SK-N-SH treated with all-trans-retinoic acid at 6 μM for 48 hours (cell line): Measurements from ENCODE around the gene DPF3.

Source experiments
- ATAC-seq: fragments of 200-7000 bp; cut with Tn5 transposase; 3 replicates; pipeline ENCODE4 v1.9.1; 2020; ENCODE audit warnings: mild to moderate bottlenecking, moderate library complexity
- ARNTL ChIP-seq: fragments of 450-650 bp; formaldehyde crosslinking; IDR thresholded peaks from 2 replicates; pipeline ENCODE4 v1.5.0; 2020; ENCODE audit warnings: low read depth, mild to moderate bottlenecking, moderate library complexity, borderline replicate concordance
- CSDC2 ChIP-seq: fragments of 250-450 bp; sonication (Bioruptor Pico); IDR thresholded peaks from 2 replicates; pipeline ENCODE4 v1.5.0; 2020; ENCODE audit warnings: mild to moderate bottlenecking, moderate library complexity
- ESRRG ChIP-seq: fragments of 250-450 bp; sonication (Bioruptor Pico); IDR thresholded peaks from 2 replicates; pipeline ENCODE4 v1.6.1; 2021; ENCODE audit warnings: mild to moderate bottlenecking
- GLIS3 ChIP-seq: fragments of 250-450 bp; sonication (Bioruptor Pico); IDR thresholded peaks from 2 replicates; pipeline ENCODE4 v1.5.0; 2020; ENCODE audit warnings: mild to moderate bottlenecking, moderate library complexity
- PPARA ChIP-seq: fragments of 250-450 bp; sonication (Bioruptor Pico); IDR thresholded peaks from 2 replicates; pipeline ENCODE4 v1.5.0; 2020; ENCODE audit warnings: mild to moderate bottlenecking, borderline replicate concordance
- RARB ChIP-seq: fragments of 250-450 bp; sonication (Bioruptor Pico); IDR thresholded peaks from 2 replicates; pipeline ENCODE4 v1.8.0; 2021; ENCODE audit warnings: mild to moderate bottlenecking, moderate library complexity
- SNAI2 ChIP-seq: fragments of 250-450 bp; sonication (Bioruptor Pico); IDR thresholded peaks from 2 replicates; pipeline ENCODE4 v1.5.0; 2020; ENCODE audit warnings: mild to moderate bottlenecking, moderate library complexity
- TCF4 ChIP-seq: fragments of 250-450 bp; sonication (Bioruptor Pico); IDR thresholded peaks from 2 replicates; pipeline ENCODE4 v1.8.0; 2021; ENCODE audit warnings: mild to moderate bottlenecking, moderate library complexity, borderline replicate concordance
- TSHZ2 ChIP-seq: fragments of 250-450 bp; sonication (Bioruptor Pico); IDR thresholded peaks from 2 replicates; pipeline ENCODE4 v1.5.0; 2020; ENCODE audit warnings: mild to moderate bottlenecking, moderate library complexity
- ZFP3 ChIP-seq: fragments of 250-450 bp; sonication (Bioruptor Pico); IDR thresholded peaks from 2 replicates; pipeline ENCODE4 v1.5.0; 2020; ENCODE audit warnings: mild to moderate bottlenecking, moderate library complexity
- ZFP30 ChIP-seq: fragments of 450-650 bp; formaldehyde crosslinking; IDR thresholded peaks from 2 replicates; pipeline ENCODE4 v1.5.0; 2022; ENCODE audit warnings: mild to moderate bottlenecking, moderate library complexity
- ZNF565 ChIP-seq: fragments of 450-650 bp; formaldehyde crosslinking; conservative IDR thresholded peaks from 2 replicates; pipeline ENCODE4 v1.5.0; 2020; ENCODE audit warnings: low read depth, mild to moderate bottlenecking, moderate library complexity
- TF ChIP-seq, protein P1 (sequence below): fragments of 250-450 bp; sonication (Bioruptor Pico); IDR thresholded peaks from 2 replicates; pipeline ENCODE4 v1.5.1; 2021; ENCODE audit warnings: mild to moderate bottlenecking, moderate library complexity
- TF ChIP-seq, protein P2 (sequence below): fragments of 250-450 bp; sonication (Bioruptor Pico); IDR thresholded peaks from 2 replicates; pipeline ENCODE4 v1.8.0; 2021; ENCODE audit warnings: low read depth, mild to moderate bottlenecking, moderate library complexity, borderline replicate concordance
- TF ChIP-seq, protein P3 (sequence below): fragments of 250-450 bp; sonication (Bioruptor Pico); IDR thresholded peaks from 2 replicates; pipeline ENCODE4 v1.5.1; 2020; ENCODE audit warnings: low read depth, mild to moderate bottlenecking, moderate library complexity

Gene DPF3

GRCh38 chr14:72800296-72800695 lies 93.6 kb downstream of the DPF3 start:
- no peak for ATAC-seq
- no peak for TF ChIP-seq PPARA (CRISPR knock-in tag)
- TF ChIP-seq ZNF565 (CRISPR knock-in tag) = no peak
- TF ChIP-seq ARNTL (CRISPR knock-in tag) = no peak
- TF ChIP-seq, protein P1, sequence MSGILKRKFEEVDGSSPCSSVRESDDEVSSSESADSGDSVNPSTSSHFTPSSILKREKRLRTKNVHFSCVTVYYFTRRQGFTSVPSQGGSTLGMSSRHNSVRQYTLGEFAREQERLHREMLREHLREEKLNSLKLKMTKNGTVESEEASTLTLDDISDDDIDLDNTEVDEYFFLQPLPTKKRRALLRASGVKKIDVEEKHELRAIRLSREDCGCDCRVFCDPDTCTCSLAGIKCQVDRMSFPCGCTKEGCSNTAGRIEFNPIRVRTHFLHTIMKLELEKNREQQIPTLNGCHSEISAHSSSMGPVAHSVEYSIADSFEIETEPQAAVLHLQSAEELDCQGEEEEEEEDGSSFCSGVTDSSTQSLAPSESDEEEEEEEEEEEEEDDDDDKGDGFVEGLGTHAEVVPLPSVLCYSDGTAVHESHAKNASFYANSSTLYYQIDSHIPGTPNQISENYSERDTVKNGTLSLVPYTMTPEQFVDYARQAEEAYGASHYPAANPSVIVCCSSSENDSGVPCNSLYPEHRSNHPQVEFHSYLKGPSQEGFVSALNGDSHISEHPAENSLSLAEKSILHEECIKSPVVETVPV (CRISPR knock-in tag) = no peak
- TF ChIP-seq RARB (CRISPR knock-in tag) = no peak
- TF ChIP-seq ZFP3 = no peak
- no peak for TF ChIP-seq CSDC2 (CRISPR knock-in tag)
- TF ChIP-seq, protein P2, sequence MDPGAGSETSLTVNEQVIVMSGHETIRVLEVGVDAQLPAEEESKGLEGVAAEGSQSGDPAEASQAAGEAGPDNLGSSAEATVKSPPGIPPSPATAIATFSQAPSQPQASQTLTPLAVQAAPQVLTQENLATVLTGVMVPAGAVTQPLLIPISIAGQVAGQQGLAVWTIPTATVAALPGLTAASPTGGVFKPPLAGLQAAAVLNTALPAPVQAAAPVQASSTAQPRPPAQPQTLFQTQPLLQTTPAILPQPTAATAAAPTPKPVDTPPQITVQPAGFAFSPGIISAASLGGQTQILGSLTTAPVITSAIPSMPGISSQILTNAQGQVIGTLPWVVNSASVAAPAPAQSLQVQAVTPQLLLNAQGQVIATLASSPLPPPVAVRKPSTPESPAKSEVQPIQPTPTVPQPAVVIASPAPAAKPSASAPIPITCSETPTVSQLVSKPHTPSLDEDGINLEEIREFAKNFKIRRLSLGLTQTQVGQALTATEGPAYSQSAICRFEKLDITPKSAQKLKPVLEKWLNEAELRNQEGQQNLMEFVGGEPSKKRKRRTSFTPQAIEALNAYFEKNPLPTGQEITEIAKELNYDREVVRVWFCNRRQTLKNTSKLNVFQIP (CRISPR knock-in tag) = no peak

- ATAC-seq = no peak
- TF ChIP-seq RARB (CRISPR knock-in tag) (no peak), PPARA (CRISPR knock-in tag) (no peak), TCF4 (CRISPR knock-in tag) (no peak), SNAI2 (CRISPR knock-in tag) (no peak)
- TF ChIP-seq, protein P2 (CRISPR knock-in tag) = no peak
- TF ChIP-seq, protein P3, sequence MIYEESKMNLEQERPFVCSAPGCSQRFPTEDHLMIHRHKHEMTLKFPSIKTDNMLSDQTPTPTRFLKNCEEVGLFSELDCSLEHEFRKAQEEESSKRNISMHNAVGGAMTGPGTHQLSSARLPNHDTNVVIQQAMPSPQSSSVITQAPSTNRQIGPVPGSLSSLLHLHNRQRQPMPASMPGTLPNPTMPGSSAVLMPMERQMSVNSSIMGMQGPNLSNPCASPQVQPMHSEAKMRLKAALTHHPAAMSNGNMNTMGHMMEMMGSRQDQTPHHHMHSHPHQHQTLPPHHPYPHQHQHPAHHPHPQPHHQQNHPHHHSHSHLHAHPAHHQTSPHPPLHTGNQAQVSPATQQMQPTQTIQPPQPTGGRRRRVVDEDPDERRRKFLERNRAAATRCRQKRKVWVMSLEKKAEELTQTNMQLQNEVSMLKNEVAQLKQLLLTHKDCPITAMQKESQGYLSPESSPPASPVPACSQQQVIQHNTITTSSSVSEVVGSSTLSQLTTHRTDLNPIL (CRISPR knock-in tag) = no peak
Measured at GRCh38 chr14:72796935-72797334, 97.0 kb downstream of the DPF3 start.

DNA sequence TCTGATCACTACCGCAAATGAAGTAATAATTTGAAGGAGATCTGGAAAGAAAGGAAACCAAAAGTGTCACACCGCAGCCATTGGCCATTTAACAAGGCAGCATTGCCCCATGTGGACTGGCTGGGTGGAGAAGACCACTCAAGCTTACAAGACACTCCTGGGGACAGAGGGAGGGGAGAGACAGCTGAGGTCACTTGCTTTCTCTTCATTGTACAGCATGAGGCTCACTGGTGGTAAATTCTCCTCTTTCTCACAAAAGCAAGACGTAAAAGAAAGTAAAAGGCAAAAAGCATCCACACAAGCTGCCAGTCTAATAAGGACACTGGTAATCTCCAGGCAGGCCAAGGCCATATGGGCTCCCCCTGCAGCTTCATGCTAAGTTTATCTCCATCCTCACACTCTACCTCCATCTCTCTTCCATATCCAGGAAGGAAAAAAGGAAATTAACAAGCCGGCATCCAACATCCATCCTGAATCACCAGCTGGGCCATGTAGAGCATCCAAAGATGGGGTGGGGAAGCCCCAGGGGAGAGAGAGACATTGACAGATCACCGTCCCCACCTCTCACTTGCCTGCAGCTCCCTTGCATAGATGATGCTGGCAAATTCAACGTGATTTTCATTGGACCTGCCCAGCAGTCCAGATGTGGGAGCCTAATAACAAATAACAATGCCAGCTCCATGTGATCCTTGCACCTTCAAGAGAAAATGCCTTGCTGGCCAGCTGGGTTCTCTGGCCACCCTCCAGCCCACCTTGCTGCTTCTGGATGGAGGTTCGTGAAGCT lies 100.6 kb downstream of the DPF3 start:
- ATAC-seq = no peak
- TF ChIP-seq ZFP30 (CRISPR knock-in tag) (no peak), TSHZ2 (CRISPR knock-in tag) (no peak), CSDC2 (CRISPR knock-in tag) (no peak), RARB (CRISPR knock-in tag) (no peak), ESRRG (CRISPR knock-in tag) (no peak), SNAI2 (CRISPR knock-in tag) (no peak), GLIS3 (CRISPR knock-in tag) (no peak)
- TF ChIP-seq, protein P3 (CRISPR knock-in tag) = no peak
- TF ChIP-seq, protein P1 (CRISPR knock-in tag) = no peak
